BJ (cell line): ENCODE results near the gene KNTC1. TPM values are rescaled to one million over a fixed set of nuclear protein-coding genes. Genes with fewer than 3 reads are reported as not detected.
A peak's percentile ranks its signal among the peaks of the same experiment; 100 is the strongest.
"Not testable (repeated sequence)": the region's sequence is repeated elsewhere in the genome, so short reads cannot be mapped to it uniquely, and the experiment has no call there.

Source experiments
- CTCF ChIA-PET: fragments of 350-600 bp; formaldehyde crosslinking; extraction: SDS; loops from one replicate; lab custom pipeline; 2021; ENCODE audit warnings: antibody characterized with exemption, inconsistent platforms; lab: Yijun Ruan, JAX
- POLR2A ChIA-PET: fragments of 300-600 bp; sonication (Branson Sonifier 250); formaldehyde crosslinking; extraction: SDS; loops from one replicate; lab custom pipeline; 2021; ENCODE audit warnings: antibody characterized with exemption; lab: Charles Lee
- DNase-seq: peaks from one replicate; pipeline ENCODE4 v3.0.0-alpha.2; 2011; ENCODE audit warnings: low read depth
- H3K27me3 ChIP-seq: 2 replicates; pipeline ENCODE4 v1.6.0; 2011; ENCODE audit warnings: low read length; ENCODE audit not compliant: control insufficient read depth, insufficient read depth
- H3K36me3 ChIP-seq: 2 replicates; pipeline ENCODE4 v1.5.1; 2011; ENCODE audit warnings: low read length; ENCODE audit not compliant: control insufficient read depth, insufficient read depth
- H3K4me3 ChIP-seq: 2 replicates; pipeline ENCODE4 v1.5.1; 2011; ENCODE audit warnings: low read depth, mild to moderate bottlenecking, control low read depth, low read length
- CTCF ChIP-seq: IDR thresholded peaks from 2 replicates; pipeline ENCODE4 v1.5.1; 2011; ENCODE audit warnings: low read depth, mild to moderate bottlenecking, control low read depth, inconsistent platforms, low read length, moderate library complexity; ENCODE audit not compliant: insufficient read depth
- polyA plus RNA-seq: library from polyadenylated mRNA; depleted of rRNA; stranded (reverse); fragments of >200 nt; gene quantifications from 2 replicates; pipeline ENCODE4 v1.2.3, GENCODE V29; 2011

The KNTC1 gene
- polyA plus RNA-seq, 1 experiment, result 12.5 TPM

GRCh38 chr12:122584177-122584863 lies 57.3 kb downstream of the KNTC1 start:
- TF ChIP-seq CTCF, result no peak
- POLR2A ChIA-PET, result no interaction called here
- no peak overlapping the region for H3K4me3 ChIP-seq
- H3K36me3 ChIP-seq, result peaks cover 1% of the 10 kb centered on the region; the same call in 1 of the 2 replicates
- CTCF ChIA-PET, result no interaction called here
- no peaks in the 10 kb centered on the region for H3K27me3 ChIP-seq
- DNase-seq, result peak; percentile 0

DNA sequence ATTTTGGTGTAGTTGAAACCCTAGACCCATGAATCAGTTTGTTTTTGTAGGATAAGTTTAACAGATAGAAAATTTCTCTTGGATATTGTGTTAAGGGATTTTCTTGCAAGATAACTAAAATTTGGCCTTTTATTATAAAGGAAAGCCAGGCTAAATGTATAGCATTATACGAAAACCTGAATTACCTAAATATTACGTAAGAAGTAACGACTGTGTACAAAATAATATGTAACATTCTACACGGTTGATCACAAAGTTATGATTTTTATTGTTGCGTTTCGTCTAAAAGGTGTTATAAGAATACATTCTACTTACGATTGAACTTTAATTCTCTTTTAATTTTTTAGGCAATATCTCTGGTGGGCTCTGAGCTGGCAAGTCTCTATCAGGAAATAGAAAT lies 63.9 kb downstream of the KNTC1 start:
- H3K4me3 ChIP-seq, result no peak overlapping the region
- POLR2A ChIA-PET, result no interaction called here
- no peak for TF ChIP-seq CTCF
- CTCF ChIA-PET, result no interaction called here
- DNase-seq, result no peak
- H3K36me3 ChIP-seq, result no peaks in the 10 kb centered on the region; the same call in 1 of the 2 replicates
- H3K27me3 ChIP-seq, result no peaks in the 10 kb centered on the region

DNA sequence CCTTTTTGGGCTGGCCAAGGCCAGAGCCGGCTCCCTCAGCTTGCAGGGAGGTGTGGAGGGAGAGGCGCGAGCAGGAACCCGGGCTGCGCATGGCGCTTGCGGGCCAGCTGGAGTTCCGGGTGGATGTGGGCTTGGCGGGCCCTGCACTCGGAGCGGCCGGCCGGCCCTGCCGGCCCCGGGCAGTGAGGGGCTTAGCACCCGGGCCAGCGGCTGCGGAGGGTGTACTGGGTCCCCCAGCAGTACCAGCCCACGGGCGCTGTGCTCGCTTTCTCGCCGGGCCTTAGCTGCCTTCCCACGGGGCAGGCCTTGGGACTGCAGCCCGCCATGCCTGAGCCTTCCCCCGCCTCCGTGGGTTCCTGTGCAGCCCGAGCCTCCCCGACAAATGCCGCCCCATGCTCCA lies 64.9 kb downstream of the KNTC1 start:
- POLR2A ChIA-PET, CTCF ChIA-PET, H3K27me3 ChIP-seq, DNase-seq, H3K36me3 ChIP-seq, H3K4me3 ChIP-seq: not testable (repeated sequence)

- CTCF ChIA-PET, H3K36me3 ChIP-seq, H3K4me3 ChIP-seq, H3K27me3 ChIP-seq, DNase-seq: not testable (repeated sequence)
- POLR2A ChIA-PET, result interaction anchor here (0.6 kb wide), 1 partner anchor 66 kb away, joined by 14 read pairs; the partner anchor contains the start of genes KNTC1 and RSRC2
Measured at GRCh38 chr12:122592543-122592942, 65.5 kb downstream of the KNTC1 start.

- no peak for DNase-seq
- Histone ChIP-seq H3K36me3 (no peaks in the 10 kb centered on the region; the same call in 1 of the 2 replicates), H3K27me3 (no peaks in the 10 kb centered on the region), H3K4me3 (no peak overlapping the region)
- POLR2A ChIA-PET, result no interaction called here
- no peak for TF ChIP-seq CTCF
- CTCF ChIA-PET, result interaction anchor here (0.7 kb wide), 1 partner anchor 19 kb away, joined by 3 read pairs; no protein-coding TSS in a partner anchor
Measured at GRCh38 chr12:122593910-122594309, 66.9 kb downstream of the KNTC1 start.

GRCh38 chr12:122596838-122597237 lies 69.8 kb downstream of the KNTC1 start:
- Histone ChIP-seq H3K36me3 (no peaks in the 10 kb centered on the region), H3K27me3 (no peaks in the 10 kb centered on the region), H3K4me3 (no peak overlapping the region)
- CTCF ChIA-PET, result no interaction called here
- TF ChIP-seq CTCF, result no peak
- no peak for DNase-seq
- POLR2A ChIA-PET, result no interaction called here
